ENCODE results near the gene ARNT2.
"Not testable (repeated sequence)": the region's sequence is repeated elsewhere in the genome, so short reads cannot be mapped to it uniquely, and the experiment has no call there.

The ARNT2 gene

DNA sequence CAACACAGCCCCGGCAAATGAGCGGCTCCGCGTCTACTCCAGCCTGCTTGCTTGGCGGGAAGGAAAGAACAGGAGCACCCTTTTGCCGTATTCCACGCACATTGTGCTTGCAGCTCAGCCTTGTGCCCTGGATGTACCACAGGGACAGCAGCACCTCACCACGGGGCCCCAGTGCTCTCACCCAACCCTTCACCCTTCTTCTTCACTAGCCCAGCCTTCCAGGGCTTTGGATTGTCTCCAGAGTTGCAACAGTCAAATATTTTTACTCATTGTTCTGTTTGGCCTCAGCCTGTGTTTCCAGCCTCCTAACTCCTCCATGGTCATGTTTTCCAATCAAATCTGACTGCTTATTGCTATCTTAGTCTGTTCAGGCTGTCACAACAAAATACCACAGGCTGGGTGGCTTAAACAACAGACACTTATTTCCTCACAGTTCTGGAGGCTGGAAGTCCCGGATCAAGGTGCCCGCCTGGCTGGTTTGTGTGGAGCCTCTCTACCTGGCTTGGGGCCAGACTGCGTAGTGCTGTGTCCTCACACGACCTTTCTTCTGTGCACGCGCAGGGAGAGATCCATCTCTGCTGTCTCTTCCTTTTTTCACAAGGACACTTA lies 211.7 kb downstream of the ARNT2 start:
- no peak for DNase-seq (ENCODE audit: low spot score)

DNA sequence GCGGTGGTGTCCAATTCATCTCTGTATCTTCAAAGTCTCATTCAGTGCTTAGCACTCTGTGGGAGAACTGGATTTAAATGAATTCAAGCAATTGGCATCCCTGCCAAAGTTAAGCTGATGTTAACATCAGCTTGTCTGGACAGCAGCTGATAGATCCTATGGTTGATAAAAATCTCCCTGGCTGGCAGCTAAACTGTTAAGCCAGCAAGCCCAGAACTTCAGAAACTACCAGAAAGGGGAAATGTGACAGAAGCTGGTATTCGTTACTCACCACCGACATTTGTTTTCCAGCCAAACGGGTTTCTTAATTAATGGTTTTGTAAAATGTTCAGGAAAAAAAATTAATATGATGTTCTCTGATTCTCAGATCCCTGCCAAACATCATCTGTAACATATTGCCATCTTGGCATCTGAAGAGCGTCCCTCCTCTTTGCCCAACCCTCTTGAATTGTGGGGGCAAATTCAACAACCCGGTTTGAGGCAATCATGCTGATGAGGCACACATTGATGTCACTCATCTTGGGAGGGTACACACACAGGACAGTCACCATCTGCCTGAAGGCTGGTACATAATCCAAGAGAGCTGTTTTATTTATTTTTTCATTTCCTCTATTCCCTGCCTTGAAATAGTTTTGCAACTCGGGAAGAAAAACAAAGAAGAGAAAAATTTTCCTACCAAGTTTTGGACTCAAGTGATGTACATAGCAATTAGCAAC lies 214.7 kb downstream of the ARNT2 start:
- DNase-seq (ENCODE audit: low spot score) = no peak

DNA sequence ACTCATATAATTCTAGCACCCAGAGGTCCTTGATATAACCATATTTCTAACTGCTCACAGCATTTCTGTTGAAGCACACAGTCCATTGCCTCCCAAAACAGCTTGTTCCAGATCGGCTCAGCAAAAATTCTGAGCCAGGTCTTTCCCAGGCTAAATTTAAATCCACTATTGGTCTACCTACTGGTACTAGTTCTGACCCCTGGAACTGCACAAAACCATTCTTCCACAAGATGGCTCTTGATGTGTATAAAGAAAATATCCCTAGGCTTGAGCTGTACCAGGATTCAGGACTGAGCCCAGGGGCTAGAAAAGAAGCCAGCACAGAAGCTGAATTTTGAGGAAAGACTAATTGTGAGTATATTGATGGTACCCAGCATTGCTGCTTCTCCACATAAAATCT lies 215.5 kb downstream of the ARNT2 start:
- no peak for DNase-seq (ENCODE audit: low spot score)

DNA sequence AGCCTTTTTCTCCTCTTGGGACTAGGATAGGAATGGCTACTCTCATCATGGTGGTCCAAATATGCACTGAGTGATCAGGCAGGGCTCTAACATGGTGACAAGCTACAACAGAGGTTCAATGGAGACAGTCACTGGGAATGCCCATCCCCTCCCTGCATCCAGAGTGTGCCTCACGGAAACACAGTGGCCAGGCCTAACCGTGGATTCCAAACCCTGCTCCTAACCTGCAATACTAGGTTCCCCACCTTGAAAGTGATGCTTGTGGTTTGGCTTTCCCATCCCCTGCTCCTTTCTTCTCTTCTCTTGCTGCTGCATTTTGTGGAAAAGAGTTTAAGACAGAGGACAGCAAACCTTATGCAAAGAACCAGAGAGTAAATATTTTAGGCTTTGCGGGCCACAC lies 216.0 kb downstream of the ARNT2 start:
- DNase-seq (ENCODE audit: low spot score) = no peak

DNA sequence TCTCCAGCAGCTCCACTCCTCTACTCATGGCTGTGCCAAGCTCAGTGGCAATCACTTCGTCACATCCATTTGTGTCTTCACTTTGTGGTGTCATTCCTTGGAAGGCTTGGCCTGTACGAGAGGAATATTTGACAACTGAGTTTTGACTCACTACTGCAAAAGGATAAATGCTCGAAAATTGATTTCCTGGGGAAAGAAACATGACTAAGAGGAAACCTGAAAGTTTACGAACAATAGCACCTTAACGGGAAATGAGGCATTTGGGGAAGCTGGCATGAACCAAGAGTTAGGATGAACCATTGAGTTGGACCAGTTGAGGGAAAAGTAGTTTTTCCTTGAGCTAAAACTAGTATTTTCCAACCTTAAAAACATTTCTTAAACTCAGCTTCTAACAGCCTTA lies 216.7 kb downstream of the ARNT2 start:
- no peak for DNase-seq (ENCODE audit: low spot score)

DNA sequence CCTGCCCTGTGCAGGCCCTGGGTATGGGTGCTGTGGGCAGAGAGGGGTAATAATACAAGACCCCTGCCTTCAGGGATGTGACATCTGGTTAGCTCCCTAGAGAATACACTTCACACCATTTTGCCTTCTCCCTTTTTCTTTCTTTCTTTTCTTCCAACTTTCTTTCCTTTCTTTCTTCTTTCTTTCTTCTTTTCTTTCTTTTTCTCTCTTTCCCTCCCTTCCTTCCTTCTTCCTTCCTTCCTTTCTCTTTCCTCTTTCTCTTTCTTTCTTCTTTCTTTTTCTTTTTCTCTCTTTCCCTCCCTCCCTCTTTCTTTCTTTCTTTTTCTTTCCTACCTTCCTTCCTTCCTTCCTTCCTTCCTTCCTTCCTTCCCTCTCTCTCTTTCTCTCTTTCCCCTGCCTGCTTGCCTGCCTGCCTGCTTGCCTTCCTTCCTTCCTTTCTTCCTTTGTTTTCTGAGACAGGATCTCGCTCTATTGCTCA lies 222.5 kb downstream of the ARNT2 start:
- DNase-seq (ENCODE audit: low spot score) = no peak

DNA sequence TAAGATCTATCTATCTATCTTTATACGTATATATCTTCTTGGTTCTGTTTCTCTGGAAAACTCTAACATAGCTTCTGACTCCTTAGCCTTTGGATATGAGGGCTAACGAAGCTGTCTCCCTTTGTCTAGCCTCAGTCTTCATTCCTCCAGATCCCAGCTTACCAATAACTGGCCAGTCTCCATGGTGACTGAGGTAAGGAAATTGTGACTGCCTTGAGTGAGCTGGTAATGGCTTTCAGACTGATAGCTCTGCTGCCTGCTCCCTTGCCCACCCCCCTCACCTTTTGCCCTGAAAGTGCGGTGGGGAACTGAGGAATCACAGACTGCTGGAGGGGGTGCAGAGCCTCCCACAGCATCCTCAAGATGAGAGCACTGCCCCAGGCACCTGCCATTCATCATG lies 225.2 kb downstream of the ARNT2 start:
- no peak for DNase-seq (ENCODE audit: low spot score)

DNA sequence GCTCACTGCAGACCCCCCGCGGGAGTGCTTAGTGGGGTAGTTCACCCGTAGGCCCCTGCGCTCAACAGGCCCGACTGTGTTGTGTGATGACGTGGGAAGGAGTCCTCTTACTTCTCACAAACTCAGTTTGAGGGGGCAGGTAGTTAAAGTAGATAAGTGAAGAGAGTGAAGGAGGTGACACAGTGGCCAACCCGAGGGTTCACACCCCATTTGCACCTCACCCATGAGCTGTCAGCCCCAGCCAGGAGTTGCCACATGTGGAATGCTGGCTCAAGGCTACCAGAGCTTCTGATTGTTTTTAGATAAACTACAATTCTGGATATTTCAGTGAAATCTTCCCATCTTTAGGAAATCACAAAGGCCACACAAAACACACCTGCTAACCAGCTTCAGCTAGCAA lies 226.8 kb downstream of the ARNT2 start:
- no peak for DNase-seq (ENCODE audit: low spot score)

DNA sequence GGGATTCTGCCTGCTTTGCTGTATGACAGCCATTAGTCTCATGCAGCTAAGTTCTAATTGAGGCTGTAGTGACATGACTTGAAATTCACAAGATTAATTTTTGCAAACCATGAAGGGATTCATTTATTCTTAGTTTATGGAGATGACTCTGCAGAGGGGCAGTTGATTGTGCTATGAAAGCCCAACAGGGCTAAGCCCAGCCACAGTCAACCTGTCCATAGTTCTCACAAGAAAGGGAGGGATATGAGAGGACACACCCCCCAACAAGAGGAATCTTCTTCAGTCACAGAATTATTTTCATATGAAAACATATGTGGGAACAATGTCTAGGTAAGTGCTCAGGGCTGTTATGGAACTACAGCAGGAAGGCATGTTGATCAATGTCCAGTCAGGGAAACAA lies 229.0 kb downstream of the ARNT2 start:
- DNase-seq (ENCODE audit: low spot score) = no peak

DNA sequence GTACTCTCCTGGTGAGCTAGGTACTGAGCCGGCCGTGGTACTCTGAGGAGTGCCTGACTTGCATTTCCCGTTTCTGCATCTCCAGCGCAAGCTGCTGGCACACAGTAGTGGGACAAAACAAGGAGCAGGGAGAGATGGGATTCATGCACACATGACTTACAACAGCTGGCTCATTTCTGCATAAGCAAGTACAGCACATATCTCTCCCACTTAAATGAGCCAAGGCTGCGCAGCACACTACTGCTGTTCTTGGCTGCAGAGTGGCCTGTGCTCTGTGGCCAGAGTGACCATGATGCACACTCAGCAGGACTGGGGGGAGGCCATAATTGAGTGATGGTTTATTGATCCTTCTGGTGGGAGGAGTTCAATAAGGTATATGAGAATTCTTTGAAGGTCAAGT lies 231.8 kb downstream of the ARNT2 start:
- DNase-seq (ENCODE audit: low spot score) = no peak

DNA sequence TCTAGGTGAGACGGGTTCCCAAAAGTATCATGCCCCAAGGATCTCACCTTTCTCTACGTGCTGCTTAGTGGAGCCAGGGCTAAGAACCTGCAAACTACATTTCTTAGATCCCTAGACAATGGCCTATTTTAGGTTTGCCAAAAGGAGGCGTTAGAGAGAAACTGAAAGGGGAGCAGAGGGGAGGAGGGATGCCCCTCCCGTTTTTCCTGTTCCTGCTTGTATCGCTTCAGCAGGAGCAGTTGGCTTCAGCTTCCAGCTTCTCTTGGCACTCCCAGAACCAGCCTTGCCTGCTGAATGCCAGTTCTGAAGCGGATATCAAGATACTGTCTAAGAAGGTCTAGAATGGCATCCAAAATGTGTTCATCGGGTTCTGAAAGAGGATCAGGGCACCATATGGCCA lies 232.5 kb downstream of the ARNT2 start:
- no peak for DNase-seq (ENCODE audit: low spot score)

DNA sequence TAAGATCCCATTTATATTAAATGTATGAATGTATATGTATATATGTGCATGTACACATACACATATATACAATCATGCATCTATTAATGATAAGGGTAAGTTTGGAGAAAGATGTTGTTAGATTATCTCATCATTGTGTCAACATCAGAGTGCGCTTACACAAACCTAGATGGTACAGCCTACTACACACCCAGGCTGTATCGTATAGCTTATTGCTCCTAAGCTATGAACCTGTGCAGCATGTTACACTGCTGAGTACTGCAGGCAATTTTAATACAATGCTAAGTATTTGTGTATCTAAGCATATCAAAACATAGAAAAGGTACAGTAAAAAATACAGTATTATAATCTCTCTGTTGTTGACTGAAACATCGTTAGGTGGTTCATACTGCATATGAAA lies 233.6 kb downstream of the ARNT2 start:
- DNase-seq (ENCODE audit: low spot score) = no peak

DNA sequence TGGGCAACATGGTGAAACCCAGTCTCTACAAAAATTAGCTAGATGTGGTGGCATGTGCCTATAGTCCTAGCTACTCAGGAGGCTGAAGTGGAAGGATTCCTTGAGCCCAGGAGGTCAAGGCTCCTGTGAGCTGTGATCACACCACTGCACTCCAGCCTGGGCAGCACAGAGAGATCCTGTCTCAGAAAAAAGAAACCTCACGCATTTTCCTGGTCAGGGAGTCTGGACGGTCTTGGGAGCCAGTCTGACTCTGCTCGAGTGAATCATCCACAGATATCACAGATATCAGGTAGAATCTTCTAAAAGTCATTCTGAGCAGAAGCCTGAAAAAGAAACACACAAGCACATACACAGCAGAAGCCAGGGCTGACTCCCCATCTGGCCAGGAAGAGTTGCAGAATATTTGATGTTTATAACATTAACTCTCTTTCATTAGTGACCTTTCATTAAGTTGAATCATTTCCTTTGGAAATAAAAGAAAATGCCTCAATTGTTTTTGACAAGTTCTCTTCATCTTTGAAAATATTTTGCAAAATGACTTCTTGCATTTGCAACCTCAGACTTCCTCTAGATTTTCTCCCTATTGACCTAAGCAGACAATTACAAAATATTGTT lies 234.5 kb downstream of the ARNT2 start:
- no peak for DNase-seq (ENCODE audit: low spot score)

DNA sequence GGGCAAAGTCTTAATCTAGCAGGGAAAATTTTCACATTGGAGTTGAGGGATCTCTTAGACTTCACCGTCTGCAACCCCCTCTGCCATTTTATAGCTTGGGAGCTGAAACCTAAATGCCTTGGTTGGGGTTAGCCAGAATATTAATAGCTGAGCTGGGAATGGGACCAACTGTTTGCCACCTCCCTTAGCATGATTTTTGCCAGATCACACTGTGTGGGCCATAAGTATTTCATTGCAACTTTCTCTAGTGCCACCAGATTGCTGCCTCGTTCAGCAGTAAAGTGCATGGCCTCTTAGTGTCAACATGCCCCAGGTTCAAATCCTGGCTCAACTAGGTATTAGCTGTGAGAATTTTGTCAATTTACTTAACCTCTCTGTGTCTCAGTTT lies 235.0 kb downstream of the ARNT2 start:
- DNase-seq (ENCODE audit: low spot score) = no peak

DNA sequence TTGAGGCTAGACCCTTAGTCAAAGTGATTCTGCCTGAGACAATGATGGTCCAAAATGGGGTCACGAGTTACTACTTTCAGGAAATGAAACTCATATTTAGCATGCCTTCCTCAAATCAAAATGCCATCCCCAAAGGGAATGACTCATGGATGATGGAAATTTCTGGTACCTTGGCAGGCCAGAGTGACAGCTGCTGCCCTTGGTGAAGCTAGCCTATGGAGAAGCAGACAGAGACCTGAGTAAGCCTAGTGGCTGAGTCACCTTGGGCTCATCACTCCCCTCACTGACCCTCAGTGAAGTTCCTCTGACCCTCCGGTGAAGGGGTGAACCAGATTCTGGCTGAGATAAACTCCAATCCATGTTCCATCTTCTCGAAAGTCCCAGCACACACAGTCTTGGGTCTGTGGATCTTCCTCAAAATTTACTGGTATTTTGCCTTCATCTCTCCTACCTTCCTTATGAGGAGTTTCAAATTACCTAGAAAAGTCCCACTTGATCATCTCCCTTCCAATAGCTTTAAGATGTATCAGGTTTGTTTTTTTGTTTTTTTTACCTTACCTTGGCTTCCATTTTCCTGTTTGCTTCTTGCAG lies 236.4 kb downstream of the ARNT2 start:
- no peak for DNase-seq (ENCODE audit: low spot score)

DNA sequence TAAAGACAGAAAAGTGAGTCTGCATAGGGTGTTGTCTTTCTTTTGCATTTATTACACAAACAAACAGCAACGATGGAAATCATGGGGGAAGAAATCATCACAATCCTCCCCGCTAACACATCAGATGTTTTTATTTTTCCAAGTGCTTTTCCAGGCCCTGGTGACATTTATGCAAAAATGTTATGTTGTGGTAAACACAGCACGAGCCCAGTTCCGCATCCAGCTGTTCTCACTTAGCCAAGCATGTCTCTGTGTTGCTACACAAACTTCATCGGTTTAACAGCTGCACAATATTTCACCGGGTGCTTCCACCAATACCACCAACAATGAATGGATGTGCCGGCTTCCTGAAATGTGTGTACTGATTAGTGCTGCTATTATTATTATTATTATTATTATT lies 237.2 kb downstream of the ARNT2 start:
- no peak for DNase-seq (ENCODE audit: low spot score)

DNA sequence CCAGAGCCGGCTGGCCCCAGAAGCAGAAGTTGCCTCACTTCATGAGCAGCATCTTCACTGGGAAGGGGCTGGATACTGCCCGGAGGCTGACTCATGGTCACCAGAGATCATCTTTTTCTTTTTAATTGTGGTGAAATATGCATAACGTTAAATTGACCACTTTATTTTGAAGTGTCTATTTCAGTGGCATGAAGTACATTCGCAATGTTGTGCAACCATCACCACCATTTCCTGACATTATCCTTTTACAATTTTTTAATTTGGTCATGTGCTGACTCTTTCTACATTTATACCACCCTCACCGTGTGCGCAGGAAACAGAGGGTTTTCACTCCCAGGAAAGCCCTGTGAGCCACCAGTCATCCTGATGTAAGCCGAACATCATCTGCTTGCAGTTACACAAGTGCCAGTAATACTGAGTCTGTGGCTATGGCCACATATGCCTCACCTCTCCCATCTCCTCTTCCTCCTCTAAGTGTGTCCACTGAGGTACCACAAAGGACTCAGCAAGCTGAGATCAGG lies 239.3 kb downstream of the ARNT2 start:
- DNase-seq (ENCODE audit: low spot score) = no peak

DNA sequence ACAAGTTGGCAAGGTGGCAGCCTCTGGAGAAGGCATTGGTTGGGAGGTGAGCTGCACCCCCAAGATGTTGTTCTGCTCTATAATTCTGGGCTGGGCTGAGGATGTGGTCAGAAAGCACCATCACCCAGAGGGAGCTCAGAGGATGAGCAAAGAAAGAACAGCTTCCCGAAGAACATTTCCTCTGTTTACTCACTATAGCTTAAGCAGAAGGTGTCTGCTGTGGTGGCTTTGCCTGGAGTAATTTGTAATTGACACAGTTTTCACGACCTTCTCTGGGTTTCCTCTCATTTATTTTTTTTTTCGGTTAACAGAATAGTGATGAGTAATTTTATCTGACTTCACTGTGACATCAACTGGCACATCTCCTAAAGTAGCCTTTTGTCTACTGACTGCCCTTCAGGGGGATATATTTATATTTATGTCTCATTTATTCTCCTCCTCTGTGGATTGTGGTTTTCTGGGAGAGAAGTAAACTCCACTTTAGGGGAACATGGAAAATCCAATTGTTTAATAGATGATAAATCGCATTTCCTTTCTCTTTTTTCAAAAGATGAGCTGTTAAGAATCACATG lies 241.4 kb downstream of the ARNT2 start:
- no peak for DNase-seq (ENCODE audit: low spot score)

DNA sequence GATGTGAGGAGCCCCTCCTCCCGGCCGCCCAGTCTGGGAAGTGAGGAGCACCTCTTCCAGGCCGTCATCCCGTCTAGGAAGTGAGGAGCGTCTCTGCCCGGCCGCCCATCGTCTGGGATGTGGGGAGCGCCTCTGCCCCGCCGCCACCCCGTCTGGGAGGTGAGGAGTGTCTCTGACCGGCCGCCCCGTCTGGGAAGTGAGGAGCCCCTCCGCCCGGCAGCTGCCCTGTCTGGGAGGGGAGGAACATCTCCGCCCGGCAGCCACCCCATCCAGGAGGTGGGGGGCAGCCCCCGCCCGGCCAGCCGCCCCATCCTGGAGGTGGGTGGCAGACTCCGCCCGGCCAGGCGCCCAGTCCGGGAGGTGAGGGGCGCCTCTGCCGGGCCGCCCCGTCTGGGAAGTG lies 243.2 kb downstream of the ARNT2 start:
- not testable (repeated sequence) for DNase-seq (ENCODE audit: low spot score)
